ENCODE results near the gene CCDC61.
A peak's percentile ranks its signal among the peaks of the same experiment; 100 is the strongest.

Gene CCDC61

DNA sequence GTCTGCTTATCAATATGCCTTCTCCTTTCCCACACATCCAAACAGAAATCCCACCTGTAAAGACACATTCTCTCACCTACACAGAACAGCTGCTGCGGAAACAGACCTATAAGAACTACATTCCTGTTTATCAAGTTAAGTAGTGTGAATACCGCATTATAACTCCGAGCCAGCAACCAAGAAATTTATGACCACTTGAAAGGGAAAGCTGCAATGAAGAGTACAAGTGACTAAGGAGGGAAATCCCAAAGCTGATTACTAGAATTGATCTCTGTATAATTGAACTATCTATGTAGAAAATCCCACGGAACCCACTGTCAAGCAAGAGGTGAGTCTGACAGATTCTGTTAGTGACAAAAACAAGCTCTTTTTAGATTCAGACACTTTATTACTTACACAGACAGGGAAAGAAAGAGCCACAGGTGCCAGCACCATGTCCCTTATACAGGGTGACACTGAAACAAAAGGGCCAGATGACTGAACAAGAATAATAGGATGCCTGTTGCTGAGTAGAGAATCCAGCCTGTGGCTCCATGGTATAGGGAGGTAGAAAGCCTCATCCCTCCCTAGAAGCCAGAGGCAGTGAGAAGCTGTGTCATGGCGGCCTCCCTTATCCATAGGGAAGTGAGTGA is 47.1 kb downstream of the CCDC61 start:
- Histone ChIP-seq H2AFZ (ENCODE audit: low read length) (no peak overlapping the region), H3K4me1 (ENCODE audit: low read length) (no peaks in the 10 kb centered on the region), H3K27me3 (replicated peaks; ENCODE audit: insufficient read depth, low read length) (peaks cover 4% of the 10 kb centered on the region; the same call in 1 of the 2 replicates), H3K36me3 (replicated peaks; ENCODE audit: insufficient read depth, low read length) (no peaks in the 10 kb centered on the region), H3K9ac (ENCODE audit: low read length) (no peak overlapping the region), H3K79me2 (ENCODE audit: low read length) (no peaks in the 10 kb centered on the region), H3K27ac (ENCODE audit: low read length) (no peak overlapping the region), H3F3A (ENCODE audit: insufficient read depth, low read length) (no peaks in the 10 kb centered on the region), H3K4me3 (ENCODE audit: low read length) (no peak overlapping the region), H3K9me3 (replicated peaks; ENCODE audit: insufficient read depth, low read length) (no peaks in the 10 kb centered on the region), H3K4me2 (ENCODE audit: low read depth, low read length) (no peak overlapping the region), H3K9me2 (replicated peaks; ENCODE audit: insufficient read depth, low read length) (no peaks in the 10 kb centered on the region), H4K20me1 (ENCODE audit: insufficient read depth, low read length) (no peaks in the 10 kb centered on the region)
- no peak for DNase-seq
- TF ChIP-seq EZH2 (optimal IDR thresholded peaks at IDR 0.05; ENCODE audit: low read depth, low read length) (no peak), EZH2phosphoT487 (IDR thresholded peaks at IDR 0.05; ENCODE audit: low read length) (no peak)
- TF ChIP-seq, protein P1, sequence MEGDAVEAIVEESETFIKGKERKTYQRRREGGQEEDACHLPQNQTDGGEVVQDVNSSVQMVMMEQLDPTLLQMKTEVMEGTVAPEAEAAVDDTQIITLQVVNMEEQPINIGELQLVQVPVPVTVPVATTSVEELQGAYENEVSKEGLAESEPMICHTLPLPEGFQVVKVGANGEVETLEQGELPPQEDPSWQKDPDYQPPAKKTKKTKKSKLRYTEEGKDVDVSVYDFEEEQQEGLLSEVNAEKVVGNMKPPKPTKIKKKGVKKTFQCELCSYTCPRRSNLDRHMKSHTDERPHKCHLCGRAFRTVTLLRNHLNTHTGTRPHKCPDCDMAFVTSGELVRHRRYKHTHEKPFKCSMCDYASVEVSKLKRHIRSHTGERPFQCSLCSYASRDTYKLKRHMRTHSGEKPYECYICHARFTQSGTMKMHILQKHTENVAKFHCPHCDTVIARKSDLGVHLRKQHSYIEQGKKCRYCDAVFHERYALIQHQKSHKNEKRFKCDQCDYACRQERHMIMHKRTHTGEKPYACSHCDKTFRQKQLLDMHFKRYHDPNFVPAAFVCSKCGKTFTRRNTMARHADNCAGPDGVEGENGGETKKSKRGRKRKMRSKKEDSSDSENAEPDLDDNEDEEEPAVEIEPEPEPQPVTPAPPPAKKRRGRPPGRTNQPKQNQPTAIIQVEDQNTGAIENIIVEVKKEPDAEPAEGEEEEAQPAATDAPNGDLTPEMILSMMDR (IDR thresholded peaks at IDR 0.05; ENCODE audit: low read length) = no peak

DNA sequence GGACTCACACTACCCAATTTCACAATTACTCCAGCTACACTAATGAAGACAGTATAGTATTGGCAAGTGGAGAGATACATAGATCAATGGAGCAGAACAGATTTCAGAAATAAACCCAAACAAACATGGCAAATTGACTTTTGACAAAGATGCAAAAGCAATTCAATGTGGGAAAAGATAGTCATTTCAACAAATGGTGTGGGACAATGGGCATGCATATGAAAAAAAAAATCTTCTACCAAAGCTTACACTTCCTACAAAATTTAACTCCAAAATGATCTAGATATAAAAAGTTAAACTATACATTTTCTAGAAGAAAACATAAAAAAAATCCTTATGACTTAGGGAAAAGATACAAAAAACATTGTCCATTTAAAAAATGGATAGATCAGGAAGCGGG is 48.3 kb downstream of the CCDC61 start:
- H3K9me2 ChIP-seq (replicated peaks; ENCODE audit: insufficient read depth, low read length) = no peaks in the 10 kb centered on the region
- no peak overlapping the region for H3K9ac ChIP-seq (ENCODE audit: low read length)
- no peak overlapping the region for H3K4me2 ChIP-seq (ENCODE audit: low read depth, low read length)
- H3K27ac ChIP-seq (ENCODE audit: low read length) = no peak overlapping the region
- DNase-seq = no peak
- H3K4me1 ChIP-seq (ENCODE audit: low read length) = no peaks in the 10 kb centered on the region
- H3K36me3 ChIP-seq (replicated peaks; ENCODE audit: insufficient read depth, low read length) = no peaks in the 10 kb centered on the region
- H3K27me3 ChIP-seq (replicated peaks; ENCODE audit: insufficient read depth, low read length) = peaks cover 4% of the 10 kb centered on the region
- no peak overlapping the region for H3K4me3 ChIP-seq (ENCODE audit: low read length)
- H2AFZ ChIP-seq (ENCODE audit: low read length) = no peak overlapping the region
- no peak for TF ChIP-seq EZH2phosphoT487 (IDR thresholded peaks at IDR 0.05; ENCODE audit: low read length)
- TF ChIP-seq EZH2 (optimal IDR thresholded peaks at IDR 0.05; ENCODE audit: low read depth, low read length) = no peak
- TF ChIP-seq, protein P1 (IDR thresholded peaks at IDR 0.05; ENCODE audit: low read length) = no peak
- H3F3A ChIP-seq (ENCODE audit: insufficient read depth, low read length) = no peaks in the 10 kb centered on the region
- H3K79me2 ChIP-seq (ENCODE audit: low read length) = no peaks in the 10 kb centered on the region
- no peaks in the 10 kb centered on the region for H3K9me3 ChIP-seq (replicated peaks; ENCODE audit: insufficient read depth, low read length)
- H4K20me1 ChIP-seq (ENCODE audit: insufficient read depth, low read length) = no peaks in the 10 kb centered on the region

DNA sequence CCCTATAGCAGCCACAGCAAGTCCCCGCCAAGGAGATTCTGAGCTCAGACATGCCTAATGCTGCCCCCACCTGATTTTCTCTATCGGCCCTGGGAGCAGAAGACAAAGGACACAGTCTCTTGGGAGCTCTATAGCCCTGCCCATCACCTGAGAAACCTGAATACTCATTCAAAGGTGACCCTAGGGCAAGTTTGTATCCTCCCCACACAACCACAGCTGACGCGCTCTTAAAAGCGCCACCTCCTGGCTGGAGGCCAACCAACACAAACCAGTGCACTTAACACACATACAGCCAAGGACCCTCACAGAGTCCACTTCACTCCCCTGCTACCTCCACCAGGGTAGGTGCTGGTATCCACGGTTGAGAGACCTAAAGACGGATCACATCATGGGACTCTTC is 54.3 kb downstream of the CCDC61 start:
- TF ChIP-seq, protein P1 (IDR thresholded peaks at IDR 0.05; ENCODE audit: low read length) = peak; percentile 24
- TF ChIP-seq EZH2phosphoT487 (IDR thresholded peaks at IDR 0.05; ENCODE audit: low read length) (no peak), EZH2 (optimal IDR thresholded peaks at IDR 0.05; ENCODE audit: low read depth, low read length) (no peak)
- H3K9me2 ChIP-seq (replicated peaks; ENCODE audit: insufficient read depth, low read length) = no peaks in the 10 kb centered on the region
- H4K20me1 ChIP-seq (ENCODE audit: insufficient read depth, low read length) = no peaks in the 10 kb centered on the region
- no peaks in the 10 kb centered on the region for H3F3A ChIP-seq (ENCODE audit: insufficient read depth, low read length)
- no peaks in the 10 kb centered on the region for H3K9me3 ChIP-seq (replicated peaks; ENCODE audit: insufficient read depth, low read length)
- no peak overlapping the region for H3K4me3 ChIP-seq (ENCODE audit: low read length)
- no peak overlapping the region for H3K27ac ChIP-seq (ENCODE audit: low read length)
- no peak for DNase-seq
- H3K79me2 ChIP-seq (ENCODE audit: low read length) = no peaks in the 10 kb centered on the region
- no peak overlapping the region for H3K4me2 ChIP-seq (ENCODE audit: low read depth, low read length)
- no peaks in the 10 kb centered on the region for H3K4me1 ChIP-seq (ENCODE audit: low read length)
- peaks cover 20% of the 10 kb centered on the region for H3K27me3 ChIP-seq (replicated peaks; ENCODE audit: insufficient read depth, low read length)
- H2AFZ ChIP-seq (ENCODE audit: low read length) = no peak overlapping the region
- H3K36me3 ChIP-seq (replicated peaks; ENCODE audit: insufficient read depth, low read length) = no peaks in the 10 kb centered on the region
- no peak overlapping the region for H3K9ac ChIP-seq (ENCODE audit: low read length)

All from MM.1S (cell line).